GF-D8 (cell line): ENCODE data around the gene RIPPLY1.

ENCODE experiments used
- DNase-seq: peaks from one replicate; lab custom pipeline; 2025; lab: John Stamatoyannopoulos, UW

Gene RIPPLY1, protein sequence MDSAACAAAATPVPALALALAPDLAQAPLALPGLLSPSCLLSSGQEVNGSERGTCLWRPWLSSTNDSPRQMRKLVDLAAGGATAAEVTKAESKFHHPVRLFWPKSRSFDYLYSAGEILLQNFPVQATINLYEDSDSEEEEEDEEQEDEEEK

DNA sequence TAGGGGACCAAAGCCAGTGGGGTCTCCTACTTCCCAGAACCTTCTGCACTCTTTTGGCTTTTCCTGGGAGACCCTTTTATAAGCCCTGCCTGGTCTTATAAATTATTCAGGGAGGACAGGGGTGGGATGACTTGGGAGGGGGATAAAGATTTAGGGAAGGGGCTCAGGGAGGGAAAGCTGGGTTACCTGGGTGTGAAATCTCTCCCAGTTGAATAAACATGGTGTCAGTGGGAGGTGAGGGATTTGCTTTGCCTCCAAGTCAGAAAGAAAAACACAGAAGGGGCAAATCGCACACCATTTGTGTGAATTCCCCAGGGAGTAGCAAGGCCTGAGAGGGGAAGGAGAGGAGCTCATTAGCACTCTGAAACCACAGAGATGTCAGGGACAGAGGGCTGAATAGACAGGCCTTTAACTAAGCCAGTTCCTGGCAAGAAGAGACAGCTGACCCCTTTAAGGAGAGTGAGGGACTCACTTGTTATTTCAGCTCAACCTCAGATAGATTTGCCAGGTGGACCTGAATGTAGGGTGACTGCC, at the start of gene RIPPLY1:
RIPPLY1 (minus strand) TSS at position 51 of the 534 bp plus-strand sequence. CDS start 54 bp downstream, outside the sequence.
- no peak for DNase-seq

DNA sequence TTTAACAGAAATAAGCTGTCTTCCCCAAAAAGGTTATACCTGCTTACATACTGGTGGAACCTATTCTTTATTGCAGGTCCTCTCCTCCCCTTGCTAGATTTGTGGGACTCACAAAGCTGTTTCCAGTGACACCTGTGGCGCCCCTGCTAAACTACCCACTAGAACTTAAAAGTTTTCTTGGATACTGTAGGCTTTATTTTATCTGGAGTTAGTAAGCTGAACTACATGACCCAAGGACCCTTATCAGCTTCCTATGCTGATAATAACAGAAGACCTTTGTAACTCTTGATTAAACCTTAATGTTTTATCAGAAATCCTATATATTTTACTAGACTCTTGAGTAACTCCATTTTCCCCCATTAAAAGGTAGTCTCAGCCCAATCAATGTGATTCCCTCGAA, 49.4 kb upstream of the RIPPLY1 start:
- no peak for DNase-seq

DNA sequence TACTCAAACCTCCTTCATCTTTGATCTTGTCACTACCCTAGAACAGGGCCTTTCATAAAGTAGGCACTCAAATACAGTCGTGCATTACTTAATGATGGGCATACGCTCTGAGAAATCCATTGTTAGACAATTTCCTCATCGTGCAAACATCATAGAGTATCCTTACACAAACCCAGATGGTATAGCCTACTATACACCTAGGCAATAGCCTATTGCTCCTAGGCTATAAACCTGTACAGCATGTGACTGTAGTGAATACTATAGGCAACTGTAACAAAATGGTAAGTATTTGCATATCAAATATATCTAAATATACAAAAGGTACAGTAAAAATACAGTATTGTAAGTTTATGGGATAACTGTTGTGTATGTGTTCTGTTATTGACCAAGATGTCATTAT, 48.9 kb upstream of the RIPPLY1 start:
- no peak for DNase-seq

DNA sequence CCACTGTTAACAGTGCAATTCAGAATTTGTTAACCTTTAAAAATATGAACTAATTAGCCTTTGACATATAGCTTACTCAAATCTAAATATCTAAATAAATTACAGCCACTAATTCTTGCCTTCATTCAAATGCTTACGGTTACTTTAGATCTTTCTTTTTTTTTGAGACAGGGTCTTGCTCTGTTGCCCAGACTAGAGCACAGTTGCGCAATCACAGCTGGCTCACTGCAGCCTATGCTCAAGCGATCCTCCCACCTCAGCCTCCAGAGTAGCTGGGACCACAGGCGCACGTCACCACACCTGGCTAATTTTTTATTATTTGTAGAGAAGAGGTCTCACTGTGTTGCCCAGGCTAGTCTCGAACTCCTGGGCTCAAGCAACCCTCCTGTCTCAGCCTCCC, 48.1 kb upstream of the RIPPLY1 start:
- no peak for DNase-seq

DNA sequence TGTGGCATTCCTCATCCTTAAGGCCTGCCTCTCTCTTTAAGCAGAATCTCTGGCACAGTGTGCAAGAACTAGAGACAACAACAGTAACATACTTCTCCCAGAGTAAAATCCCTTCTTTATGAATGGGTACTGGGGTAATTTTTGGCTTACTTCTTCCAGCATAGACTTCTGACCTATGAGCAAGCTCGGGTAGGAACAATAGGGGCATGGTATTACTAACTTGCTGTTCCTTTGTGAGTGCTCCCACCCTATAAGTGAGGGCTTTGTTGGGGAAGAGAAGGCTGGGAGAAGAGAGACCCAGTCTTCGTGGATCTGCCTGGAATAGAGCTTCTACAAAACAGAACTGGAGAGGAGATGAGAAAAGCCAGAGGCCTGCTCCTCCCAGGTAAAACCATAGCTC, 47.2 kb upstream of the RIPPLY1 start:
- no peak for DNase-seq

DNA sequence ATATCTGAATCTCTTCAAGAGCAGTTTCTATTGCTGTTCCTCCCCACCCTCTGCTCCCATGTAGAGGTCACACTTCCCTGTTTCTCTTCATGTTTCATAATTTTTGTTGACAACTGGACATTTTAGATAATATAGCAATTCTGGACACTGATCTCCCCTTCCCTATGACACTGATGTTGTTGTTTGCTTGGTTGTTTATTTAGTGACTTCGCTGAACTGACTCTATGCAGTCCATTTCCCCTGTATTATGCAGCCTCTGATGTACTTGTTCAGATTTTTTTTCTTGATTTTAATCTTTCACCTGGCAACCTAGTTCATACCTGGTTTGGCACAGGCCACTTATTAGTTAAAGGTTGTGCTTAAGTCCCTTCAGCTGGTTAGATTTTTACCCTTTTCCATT, 46.2 kb upstream of the RIPPLY1 start:
- no peak for DNase-seq

DNA sequence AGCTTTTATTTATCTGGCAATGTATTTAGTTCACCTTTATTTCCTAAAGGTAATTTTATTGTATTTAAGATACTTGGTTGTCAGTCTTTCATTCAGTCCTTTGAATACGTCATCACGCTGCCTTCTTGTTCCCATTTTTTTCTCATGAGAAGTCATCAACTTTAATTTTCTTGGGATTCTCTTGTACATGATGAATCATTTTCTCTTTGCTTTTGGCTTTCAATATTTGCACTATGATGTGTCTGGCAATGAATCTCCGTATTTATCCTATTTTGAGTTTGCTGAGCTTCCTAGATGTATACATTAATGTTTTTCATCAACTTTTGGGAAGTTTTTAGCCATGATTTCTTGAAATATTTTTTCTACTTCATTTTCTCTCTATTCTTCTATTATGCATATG, 45.5 kb upstream of the RIPPLY1 start:
- no peak for DNase-seq

DNA sequence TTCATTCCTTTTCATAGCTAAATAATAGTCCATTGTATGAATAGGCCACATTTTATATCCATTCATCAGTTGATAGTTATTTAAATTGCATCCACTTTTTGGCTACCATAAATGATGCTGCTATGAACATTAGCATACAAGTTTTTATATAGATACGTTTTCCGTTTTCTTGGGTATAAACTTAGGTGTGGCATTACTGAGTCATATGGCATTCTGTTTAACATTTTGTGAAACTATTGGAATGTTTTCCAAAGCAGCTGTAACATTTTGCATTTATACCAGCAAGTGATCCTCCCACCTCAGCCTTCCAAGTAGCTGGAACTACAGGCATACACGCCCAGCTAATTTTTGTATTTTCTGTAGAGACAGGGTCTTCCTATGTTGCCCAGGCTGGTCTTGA, 43.3 kb upstream of the RIPPLY1 start:
- no peak for DNase-seq

DNA sequence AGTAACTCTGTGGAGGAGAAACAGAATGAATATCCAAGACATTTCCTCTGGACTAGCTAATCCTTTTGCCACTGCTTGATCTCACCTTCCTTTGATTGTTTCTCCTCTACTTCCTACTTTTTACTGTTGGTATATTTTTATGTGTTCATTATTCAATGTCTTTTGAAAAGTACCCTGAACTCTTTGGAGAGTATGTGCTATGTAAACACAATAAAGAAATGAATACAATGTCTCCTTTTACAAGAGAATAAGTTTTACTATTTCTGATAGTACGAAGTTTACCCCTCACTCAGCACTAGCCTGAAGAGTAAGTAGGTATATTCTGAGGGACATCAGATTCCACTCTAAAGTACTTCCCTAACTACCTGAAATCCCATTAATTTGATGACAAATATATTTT, 36.9 kb upstream of the RIPPLY1 start:
- no peak for DNase-seq

DNA sequence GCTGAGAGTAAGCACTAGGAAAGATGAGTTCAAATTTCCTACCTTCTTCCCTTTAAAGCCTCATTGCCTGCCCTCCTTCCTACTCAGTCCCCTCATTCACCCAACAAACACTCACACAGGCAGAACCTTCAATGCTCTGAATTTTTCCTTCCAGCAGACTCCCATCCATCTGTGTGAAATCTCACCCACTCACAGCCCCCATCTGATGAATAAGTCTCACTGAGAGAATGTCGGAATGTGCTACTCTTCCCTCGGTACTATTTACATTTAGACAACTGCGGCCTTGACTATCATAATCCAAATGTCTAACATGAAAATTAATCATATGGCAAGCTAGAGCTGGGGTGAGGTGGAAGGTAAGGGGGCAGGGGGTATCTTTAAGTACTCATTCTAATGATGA, 36.4 kb upstream of the RIPPLY1 start:
- no peak for DNase-seq

DNA sequence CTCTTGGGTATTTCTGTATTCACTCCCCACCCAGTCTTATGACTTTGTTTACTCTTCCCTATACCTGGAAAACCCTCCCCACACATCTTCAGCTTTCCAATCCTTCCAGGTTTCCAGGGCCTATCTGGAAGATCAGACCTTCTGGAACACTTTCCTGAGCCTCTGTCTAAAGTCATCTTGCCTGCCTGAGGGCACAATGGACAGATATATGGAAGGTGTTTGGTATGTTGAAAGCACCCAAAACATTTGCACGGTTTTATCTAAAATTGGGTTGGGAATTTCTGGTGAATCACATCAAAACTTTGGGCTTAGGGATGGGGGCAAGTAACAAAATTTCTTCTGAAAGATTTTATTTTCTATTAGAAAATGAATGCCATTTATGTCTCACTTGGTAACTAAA, 33.1 kb upstream of the RIPPLY1 start:
- no peak for DNase-seq

DNA sequence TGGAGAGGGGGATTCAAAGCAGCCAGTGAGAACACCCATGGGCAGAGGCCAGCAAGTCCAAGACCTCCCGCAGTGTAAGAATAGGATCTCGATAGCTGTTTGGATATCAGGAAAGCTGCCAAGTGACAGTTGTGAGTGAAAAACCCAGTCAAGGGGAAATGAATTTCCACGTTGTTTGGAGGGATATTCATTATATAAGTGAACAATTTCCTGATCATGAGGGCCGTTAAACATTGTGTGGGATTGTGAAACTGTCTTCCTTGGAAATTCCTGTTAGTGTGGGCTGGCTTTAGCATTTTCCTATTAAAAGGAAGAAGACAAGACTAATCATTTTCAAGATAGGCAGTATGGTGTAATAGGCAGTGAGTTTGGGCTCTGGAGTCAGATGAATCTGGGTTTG, 32.0 kb upstream of the RIPPLY1 start:
- no peak for DNase-seq

DNA sequence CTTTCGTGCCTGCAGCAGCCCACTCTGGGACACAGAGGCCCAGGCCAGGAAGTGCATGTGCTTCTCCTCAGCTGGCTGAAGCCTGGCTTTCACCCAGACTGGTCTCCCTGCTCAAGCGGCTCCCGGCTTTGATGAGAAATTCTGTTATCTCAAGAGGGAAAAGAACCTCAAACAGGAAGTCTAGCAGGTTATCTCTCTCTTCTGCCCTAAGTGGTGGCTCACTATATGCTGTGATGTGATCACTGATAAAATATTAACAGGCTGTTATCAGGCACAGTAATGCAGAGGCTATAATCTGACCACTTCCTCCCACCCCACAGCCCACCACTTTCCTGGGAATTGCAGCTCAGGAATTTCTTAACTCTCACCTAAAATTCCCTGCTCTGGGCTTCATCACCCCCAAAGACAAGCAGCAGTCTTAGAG, 30.4 kb upstream of the RIPPLY1 start:
- DNase-seq: peak; percentile 23

DNA sequence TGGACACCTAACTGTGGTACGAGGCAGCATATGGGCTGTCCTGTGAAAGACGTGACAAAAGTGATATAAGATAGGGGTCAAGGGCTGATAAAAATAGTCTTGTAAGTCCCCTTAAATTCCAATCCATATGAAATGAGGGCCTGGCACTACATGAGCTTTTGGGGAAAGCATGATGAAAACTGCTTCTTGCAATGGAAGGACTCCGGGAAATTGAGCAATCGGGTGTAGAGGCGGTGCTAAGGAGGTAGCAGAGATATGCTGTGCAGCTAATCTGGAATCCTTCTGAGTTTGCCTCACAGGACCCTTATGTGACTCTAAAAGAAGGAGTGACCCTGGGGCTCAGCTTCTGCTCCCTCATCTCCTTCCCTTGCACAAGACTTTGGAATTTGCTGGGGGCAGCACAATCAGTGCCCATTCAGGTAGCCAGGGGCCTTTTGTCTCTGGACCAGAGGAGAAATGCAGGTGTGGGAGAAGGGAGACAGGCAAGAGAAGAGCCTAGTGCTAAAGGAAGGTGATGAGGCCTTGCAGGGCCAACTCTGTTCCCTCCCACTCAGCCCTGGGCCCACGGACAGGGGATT, 29.9 kb upstream of the RIPPLY1 start:
- no peak for DNase-seq

DNA sequence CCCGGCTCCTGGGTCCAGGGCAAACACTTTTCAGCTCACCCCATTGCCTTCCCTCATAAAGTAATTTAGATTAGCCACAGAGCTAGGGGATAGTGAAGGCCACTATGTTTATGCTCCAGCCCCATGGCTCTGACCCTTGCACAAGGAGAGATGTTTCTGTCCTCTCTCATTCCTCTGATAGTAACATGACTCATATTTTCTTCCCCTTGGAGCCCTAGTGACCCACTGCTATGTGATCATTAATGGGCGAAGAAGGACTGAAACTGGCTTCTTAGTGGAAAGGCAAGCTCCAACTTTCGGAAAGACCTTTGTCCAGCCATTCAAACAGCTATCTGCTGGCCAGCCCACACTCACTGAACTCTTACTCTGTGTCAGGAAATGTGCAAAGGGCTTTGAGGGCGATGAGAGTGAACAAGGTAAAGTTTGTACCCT, 29.4 kb upstream of the RIPPLY1 start:
- no peak for DNase-seq

DNA sequence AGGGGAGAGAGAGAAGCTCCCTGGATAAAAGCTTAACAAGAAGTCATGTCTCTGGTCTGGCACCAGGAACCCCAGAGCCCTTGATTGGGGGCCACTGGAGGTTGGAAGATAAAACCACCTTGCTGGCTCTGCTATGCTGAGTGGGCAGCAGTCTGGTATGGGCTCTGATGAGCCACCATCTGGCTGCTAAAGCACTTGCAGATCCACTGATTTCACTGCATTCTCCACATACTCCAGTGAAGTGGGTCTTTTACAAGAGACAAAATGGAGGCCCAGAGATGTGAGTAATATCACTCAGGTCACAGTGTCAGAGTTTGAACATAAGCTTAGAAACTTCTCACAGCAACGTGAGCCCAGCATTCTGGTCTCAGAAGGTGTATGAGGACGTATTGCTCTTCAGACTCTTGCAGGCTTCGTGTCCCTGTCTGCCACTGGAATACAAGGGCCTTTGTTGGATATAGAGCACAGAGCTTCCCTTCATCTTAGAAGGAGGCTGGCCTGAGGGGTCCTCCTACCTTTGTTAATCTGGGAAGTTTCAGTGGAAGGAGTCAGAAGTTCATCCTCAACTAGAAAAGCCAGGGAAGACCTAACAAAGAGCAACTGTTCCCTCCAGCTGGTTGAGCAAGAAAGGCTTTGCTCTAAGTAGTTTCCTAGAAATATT, 28.8 kb upstream of the RIPPLY1 start:
- DNase-seq: no peak

DNA sequence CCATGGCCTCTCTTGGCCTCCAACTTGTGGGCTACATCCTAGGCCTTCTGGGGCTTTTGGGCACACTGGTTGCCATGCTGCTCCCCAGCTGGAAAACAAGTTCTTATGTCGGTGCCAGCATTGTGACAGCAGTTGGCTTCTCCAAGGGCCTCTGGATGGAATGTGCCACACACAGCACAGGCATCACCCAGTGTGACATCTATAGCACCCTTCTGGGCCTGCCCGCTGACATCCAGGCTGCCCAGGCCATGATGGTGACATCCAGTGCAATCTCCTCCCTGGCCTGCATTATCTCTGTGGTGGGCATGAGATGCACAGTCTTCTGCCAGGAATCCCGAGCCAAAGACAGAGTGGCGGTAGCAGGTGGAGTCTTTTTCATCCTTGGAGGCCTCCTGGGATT, 25.1 kb upstream of the RIPPLY1 start:
- DNase-seq: no peak

DNA sequence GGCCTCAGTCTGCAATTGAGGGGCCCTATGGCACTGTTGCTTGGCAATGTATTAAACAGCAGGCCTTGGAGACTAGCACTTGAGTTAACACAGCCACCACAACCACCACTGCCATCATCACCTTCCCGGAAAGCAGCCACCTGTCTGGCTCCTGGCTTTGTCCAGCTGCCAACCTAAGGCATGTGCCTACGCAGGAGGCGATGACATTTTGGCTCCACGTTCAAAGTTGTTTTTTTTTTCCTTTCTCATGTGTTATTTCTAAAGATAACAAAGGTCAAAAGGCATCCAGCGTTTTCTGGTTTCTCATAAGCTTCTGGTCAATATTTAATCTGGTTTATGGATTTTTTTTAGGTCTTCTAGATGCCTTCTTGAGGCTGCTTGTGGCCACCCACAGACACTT, 24.6 kb upstream of the RIPPLY1 start:
- DNase-seq: no peak

DNA sequence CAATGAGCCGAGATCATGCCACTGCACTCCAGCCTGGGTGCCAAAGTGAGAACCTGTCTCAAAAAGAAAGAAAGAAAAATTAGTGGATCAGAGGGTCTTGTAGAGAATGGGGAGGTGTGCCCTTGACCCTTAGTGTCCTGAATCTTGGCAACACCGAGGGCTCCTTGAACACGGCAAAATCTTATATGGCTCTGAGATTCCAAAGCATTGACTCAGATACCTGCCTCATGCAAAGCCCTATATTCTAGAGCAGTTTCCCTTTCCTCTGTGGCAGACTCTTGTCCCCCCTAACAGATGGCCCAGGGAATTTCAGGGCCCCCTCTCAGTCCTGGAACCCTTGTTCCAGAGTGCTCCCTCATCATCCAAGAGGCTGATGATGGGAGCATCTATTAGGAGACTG, 23.9 kb upstream of the RIPPLY1 start:
- DNase-seq: no peak

DNA sequence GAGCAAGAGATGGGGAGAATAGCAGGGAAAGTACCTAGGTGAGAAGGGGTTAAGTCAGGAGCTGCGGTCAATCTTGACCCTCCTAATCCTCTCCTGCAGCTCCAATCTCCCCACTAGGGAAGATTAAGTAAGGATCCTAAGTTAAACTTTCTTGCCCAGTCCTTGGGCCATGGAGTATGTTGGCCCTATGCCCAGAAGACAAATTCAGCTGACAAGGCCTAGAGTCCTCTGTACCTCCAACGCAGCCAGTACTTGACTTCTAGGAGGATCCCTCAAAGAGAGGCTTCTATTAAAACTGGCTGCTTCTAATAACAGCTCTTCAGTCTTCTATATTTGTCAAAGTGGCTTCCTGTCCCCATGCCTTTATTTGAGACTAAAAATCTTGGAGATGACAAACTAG, 18.5 kb upstream of the RIPPLY1 start:
- no peak for DNase-seq

DNA sequence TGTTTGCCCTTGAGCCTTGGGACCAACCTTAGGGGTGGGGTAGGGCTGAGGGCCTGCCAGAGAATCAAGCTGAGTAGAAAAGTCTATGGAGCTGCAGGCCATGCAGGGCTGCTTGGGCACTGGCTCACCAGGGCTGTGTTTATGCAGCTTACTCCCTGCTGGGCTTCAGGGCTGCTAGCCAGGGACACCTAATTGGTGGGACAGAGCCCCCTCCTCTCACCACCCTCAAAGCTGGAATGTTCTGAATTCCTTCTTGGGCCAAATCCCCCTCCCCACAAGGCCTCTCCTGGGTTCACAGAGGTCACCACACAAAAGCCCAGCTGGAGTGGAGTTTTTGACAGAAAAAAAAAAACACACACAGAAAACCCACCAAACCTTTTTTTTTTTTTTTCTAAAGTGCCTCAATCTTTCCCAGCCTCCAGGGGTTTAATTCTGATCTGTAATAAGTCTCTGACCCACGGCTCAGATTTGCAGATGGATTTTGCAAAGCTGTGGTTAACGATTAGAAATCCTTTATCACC, 16.9 kb upstream of the RIPPLY1 start, which contains the start of gene CLDN2:
CLDN2 (plus strand) TSS at position 471 of the 521 bp plus-strand sequence. CDS start 7,827 bp downstream, outside the sequence.
- no peak for DNase-seq

DNA sequence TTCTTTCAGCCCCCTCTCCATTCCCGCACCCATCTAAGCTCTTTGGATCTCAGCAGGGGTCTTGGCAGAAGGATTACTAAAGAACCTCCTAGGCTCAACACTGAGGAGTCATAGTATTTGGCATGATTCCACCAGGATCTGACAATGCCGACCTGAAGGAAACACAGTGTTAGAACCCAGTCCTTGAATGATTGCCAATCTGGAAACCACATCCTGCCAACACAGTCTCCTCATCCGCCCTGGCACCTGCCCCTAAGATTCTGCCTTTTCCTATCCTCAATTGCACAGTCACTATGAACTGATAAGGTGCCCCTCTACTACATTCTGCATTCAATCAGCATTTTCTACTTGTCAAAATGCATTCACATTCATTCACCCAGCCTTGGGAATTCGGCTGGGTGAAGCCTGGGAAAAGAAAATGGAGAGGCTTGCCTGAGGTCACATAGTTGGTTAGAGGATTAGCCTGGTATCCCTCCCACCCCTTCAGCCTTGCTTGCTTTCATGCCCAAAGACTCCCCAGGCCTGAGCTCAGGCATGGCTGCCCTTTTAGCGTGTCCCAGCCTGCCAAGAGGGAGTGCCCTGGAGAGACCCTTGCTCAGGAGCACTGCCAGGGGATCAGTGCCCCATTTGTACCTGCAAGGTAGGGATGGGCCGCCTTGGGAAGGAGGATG, 14.8 kb upstream of the RIPPLY1 start:
- DNase-seq: peak; percentile 22

DNA sequence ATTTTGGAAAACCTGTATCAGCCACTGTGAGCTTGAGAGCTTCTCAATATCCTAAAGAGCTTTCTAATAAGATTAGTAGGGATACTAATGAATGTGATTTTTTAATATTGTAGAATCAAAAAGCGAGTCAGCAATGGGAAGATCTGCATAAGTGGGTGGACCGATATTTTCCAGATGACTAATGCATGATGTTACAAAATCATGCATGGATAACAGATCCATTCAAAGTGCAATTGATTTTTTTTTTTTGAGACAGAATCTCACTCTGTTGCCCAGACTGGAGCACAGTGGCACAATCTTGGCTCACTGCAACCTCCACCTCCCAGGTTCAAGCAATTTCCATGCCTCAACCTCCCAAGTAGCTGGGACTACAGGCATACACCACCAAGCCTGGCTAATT, 9.7 kb upstream of the RIPPLY1 start:
- DNase-seq: no peak
